Hematopoietic multipotent progenitor cell treated with erythropoietin and hydrocortisone succinate and interleukin-3 and kit ligand, for 4 days (in vitro differentiated cells): Measurements from ENCODE around the gene FGD4.

Source experiments
- DNase-seq: peaks from one replicate; pipeline ENCODE4 v3.0.0-alpha.2; 2015

Gene FGD4

DNA sequence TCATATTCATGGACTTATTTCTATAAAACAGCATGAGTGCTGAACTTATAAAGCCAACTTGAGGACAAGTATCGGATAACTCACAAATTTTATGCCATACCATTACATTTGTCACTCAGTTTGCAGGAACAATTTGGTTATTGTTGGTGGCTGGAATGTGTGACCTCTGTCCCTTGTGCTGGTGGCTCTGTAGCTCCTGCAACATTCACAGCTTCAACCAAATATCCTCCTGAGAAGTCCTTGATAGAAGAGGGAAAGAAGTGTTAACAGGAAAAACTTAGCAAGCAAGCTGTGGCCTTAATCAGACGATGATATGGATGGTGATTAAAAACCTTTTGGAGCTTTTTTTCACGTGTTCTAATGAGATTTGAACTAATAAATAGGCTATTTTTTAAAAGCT, 218.8 kb downstream of the FGD4 start:
- DNase-seq: no peak

DNA sequence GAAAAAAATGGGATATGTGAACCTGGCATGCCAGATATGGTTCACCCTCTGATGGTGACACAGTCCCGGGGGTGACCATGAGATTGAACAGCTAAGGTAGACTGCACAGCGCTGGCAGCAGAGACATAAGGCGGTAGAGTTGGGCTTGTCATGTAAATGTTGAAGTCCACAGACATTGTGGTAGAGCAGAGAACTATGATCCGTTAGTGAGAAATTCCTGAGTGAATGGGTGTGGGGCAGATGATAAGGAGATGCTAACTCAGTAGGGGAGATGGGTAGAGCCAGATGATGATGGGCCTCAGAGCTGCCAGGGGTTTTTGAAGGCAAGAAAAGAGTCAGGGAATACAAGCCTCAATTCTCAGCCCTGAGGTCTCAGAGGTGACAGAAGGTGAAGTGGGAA, 228.6 kb downstream of the FGD4 start:
- no peak for DNase-seq

DNA sequence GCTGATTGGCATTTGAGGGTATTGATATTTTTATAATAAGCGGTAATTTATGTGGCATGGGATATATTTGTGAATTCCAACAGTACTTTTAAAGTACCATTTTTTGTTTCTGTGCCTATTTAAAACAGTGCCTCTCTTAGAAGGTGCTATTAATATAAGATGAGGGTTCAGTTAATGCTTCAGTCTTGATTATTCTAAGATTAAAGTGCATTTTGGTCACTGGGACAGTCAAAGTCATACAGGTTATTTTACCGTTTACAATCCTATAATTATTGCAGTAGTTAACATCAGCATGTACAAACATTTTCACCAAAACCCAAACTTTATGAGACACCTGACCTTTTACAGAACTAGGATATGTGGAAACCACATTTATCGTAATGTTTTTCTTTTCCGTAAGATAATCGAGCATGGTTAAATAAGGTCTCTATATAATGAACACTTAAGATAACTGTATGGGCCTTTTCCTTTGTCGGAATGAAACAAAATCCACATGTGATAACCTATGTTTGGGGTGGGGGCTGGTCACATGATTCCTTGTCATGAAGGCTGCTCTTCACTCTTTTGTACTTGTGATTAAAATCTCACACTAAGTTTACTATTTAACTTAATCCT, 242.0 kb downstream of the FGD4 start:
- no peak for DNase-seq

DNA sequence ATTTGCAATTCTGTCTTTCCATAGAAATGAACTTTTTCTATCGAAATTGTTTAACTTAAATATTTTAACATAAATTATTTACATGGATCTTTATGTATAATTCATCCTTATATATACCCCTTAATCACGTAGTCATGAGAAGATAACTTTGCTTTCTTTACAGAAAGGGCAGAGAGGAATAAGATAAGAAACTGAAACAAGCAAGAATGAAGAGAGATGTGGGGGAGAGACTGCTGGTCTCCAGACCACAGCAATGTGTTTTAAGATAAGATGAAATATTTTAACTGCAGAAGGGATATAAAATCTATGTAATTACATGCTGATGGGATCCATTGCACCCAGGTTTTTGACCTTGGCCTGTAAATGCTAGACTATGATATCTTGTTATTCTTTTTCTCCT, 245.1 kb downstream of the FGD4 start:
- DNase-seq: peak; percentile 90

DNA sequence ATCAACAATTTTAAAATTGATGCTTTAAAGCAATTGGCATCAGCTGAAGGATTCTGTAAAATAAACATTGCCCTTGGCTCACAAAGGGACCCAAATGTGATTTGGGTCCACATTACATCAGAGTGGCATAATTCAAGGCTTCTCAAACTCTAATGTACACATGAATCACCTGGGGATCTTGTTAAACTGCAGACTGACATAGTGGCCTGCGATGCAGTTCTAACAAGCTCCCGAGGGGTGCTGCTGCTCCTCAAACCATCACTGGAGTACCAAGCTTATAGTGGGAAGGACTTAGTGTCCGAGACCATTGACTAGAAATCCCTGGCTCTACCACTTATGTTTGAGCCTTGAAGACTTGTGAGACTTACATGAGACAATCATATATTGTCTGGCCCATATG, 247.9 kb downstream of the FGD4 start:
- DNase-seq: no peak

DNA sequence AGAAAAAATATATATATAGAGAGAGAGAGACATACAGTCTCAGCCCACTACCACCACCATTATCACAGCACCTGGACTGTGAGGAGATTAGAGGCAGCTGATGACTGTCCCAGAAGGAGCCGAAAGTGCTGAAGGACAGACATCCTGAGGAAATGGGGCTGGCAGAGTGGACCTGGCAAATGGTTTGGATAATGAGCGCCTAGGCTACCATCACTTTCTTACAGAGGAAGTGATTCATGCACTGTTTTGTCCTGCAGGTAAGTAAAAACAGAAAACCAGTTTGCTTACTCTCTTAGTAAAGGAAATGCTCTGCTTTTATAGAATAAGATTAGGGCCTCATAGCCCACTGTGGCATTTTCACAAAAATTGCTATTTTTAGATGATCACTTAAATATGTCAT, 251.2 kb downstream of the FGD4 start:
- DNase-seq: no peak

DNA sequence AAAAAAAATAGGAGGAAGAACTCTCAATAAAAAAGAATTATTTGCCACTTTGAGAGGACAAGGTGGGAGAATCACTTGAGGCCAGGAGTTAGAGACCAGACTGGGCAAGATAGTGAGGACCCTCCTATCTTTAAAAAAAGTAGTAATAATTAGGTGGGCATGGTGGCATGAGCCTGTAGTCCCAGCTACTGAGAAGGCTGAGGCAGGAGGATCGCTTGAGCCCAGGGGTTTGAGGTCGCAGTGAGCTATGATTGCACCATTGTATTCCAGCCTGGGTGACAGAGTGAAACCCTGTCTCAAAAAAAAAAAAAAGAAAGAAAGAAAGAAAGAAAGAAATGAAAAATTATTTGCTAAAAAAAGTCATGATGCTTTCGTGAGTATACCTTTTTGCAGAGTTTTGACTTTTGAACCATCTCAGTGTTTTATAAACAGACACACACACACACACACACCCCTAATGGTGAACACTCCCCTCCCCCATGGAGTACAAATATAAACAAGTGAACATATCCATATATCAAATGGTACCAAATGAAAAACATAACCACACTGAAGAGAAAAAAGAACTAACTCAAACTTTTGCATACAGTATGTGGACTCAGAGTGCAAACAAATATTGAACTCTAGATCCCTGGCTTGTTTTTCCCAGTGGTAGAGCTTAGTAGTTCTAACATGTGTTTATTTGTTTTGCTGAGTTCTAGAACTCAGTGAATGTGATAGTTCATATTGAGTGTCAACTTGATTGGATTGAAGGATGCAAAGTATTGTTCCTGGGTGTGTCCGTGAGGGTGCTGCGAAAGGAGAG, 252.0 kb downstream of the FGD4 start:
- DNase-seq: no peak

DNA sequence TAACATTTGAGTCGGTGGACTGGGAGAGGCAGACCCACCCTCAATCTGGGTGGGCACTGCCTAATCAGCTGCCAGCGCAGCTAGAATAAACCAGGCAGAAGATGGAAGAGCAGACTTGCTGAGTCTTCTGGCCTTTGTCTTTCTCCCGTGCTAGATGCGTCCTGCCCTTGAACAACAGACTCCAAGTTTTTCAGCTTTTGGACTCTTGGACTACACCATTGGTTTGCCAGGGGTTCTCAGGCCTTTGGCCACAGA, 252.5 kb downstream of the FGD4 start:
- no peak for DNase-seq

DNA sequence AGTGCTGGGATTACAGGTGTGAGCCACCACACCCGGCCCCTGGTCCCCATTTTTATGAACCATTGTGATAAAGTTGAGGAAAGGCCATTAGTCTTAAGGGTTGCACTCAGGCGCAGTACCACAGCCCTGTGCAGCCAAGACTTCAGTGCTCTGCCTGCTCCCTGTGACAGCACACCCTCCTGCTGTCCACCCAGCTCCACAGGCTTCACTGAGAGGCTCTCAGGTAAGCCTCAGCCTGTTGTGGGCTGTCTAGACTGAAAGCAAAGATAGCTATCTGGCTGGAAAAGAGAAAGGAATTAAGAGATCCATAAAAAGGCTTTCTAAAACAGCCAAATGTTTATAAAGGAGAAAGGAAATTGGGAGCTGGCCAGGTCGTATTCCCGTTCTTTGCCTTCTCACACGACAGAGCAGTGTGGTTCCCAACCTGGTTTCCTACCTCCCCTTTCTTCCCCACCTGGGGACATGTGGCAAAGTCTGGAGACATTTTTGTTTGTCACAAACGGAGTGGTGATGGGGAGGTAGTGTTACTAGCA, 260.6 kb downstream of the FGD4 start:
- no peak for DNase-seq

DNA sequence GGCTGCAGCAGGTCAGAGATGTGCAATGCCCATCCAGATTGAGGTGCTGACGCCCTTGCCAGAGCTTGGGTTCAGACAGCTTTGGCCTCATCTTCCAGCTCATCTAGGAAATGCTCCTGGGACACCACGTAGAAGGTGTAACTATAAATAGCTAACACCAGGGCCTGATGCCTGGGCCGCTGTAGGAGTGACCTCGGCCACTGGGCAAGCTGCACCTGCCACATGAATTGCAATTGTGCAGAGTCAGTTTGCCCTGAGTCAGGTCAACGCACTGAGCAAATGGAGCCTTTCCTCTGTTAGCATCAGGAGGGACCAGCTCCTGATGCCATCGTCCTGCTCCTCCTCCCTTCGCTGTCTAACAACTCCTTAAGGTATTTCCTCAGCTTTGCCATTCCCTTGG, 262.3 kb downstream of the FGD4 start:
- no peak for DNase-seq

DNA sequence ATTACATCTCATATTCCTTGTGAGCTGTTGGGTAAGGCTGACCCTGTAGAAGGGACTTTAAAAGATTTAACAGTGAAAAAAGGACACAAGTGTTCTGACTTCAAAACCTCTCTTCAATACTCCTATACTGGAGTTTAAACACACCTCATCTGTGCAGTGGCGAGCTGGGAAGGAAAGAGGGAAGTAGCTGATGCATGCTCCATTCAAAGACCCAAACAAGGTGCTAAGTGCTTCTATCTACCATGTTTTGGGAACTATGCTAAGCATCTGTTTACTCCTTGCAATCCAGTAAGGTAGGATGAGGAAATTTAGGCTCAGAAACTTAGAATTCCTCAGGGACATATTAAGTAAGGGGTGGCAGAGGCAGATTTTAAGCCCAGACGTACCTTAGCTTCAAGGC, 263.3 kb downstream of the FGD4 start:
- DNase-seq: no peak

DNA sequence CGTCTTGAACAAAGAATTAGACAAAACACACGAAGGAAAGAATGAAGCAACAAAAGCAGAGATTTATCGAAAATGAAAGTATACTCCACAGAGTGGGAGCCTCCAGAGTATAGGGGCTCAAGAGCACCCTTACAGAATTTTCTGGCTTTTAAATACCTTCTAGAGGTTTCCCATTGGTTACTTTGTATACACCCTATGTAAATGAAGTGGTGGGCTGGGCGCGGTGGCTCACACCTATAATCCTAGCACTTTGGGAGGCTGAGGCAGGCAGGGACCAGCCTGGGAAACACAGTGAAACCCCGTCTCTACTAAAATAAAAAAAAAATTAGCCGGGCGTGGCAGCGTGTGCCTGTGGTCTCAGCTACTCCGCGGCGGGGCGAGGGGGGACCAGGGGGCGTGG, 266.7 kb downstream of the FGD4 start:
- DNase-seq: no peak

DNA sequence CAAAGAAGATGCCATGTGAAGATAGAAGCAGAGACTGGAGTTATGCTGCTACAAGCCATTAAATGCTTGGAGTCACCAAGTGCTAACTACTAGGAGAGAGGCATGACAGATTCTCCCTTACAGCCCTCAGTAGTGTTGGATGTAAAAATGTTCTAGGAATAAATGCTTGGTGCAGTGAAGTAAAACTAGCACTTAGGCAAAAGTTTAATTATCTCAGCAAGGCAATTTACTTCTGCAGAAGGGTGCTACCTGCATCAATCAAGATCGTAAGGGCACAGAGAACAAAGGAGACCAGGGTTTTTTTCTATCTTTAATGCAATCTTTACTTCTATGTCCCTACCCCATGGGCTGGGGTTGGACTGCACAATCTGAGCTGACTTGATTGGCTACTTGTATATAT, 270.2 kb downstream of the FGD4 start:
- no peak for DNase-seq

DNA sequence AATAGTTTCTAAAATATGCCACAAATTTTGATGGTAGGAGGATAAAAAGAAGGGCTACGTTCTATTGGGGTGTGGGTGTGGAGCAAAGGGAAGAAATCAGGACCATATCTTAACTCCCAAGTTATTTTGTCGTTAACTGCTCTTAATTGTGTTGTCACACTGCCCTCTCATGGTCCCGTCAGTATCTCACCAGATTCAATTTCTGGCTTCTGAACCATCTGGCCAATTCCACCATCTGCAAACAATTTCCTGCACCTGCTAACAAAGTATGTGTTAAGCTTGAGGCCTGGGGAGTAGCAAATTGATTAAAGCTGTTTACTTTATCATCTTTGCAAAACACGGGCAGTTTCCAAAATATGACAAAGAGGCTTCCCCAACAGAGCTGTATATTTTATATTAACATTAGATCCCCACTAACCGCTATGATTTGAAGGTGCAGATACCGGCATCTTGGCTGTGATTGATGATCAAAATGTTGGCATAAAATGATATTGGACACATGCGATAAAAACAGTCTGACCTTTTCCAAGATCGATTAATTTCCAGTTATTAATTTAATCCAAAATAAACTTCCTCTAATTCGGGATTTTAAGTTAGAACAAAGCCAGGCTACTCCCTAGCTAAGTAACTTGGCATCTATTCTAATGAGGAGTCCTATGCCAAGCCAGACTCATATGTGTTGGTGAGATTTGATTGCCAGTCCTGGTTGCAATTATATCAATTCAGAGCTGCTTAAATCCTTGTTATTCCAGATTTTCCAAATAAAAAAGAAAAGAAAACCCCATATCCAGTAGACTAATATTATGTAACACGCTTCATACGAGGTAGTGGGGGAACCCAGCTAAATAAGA, 272.8 kb downstream of the FGD4 start:
- peak; percentile 85 for DNase-seq

DNA sequence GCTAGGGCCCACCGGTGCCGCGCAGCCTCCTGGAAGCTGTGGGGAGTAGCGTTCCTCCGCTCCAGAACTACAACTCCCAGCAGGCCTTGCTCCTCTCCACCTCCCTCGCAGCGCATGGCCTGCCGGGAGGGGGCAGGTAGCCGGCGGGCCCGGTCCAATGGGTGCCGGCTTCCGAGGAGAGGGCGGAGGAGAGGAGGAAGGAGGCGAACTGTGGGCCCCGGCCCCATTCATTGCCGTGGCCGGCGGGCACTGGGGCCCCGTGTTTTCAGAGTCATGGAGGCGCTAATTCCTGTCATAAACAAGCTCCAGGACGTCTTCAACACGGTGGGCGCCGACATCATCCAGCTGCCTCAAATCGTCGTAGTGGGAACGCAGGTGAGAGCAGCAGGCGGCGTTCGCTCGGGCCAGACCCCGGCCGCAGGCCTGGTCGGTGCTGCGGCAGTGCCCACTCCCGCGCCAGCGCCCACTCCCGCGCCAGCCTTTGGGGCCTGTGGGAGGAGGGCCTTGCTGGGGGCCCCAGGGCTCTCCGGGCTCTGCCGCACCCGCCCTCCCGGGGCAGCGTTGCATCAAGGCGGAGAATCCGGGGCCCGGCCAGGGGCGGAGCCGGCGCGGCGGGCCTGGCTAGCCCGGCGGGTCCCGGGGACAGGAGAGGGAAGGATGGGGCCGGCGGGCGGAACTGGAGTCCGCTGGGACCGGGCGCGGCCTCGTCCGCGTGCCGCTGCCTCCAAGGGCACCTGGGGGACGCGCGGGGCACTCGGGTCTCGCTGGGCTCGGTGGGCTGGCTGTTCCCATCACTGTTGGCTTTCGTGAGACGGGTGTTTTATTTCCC, 279.9 kb downstream of the FGD4 start, which contains the start of gene DNM1L:
DNM1L (plus strand) TSS at position 211 of the 829 bp plus-strand sequence; CDS start at position 274, 63 bp downstream.
- DNase-seq: peak; percentile 98

DNA sequence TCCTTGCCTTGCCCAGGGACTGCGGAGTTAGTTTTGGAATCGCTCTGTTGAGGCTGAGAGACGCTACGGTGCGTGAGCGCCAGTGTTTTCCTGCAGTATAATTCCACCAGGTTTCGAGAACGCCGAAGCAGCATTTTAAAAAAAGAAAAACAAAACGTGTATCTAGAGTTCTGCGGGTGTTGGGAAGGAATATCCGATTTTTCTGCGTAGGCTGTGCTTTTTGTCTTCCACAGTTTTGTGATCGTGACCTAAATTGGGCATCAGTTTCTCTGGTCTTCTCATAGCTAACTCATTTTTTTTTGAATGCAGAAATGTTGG, 280.5 kb downstream of the FGD4 start:
- DNase-seq: no peak

DNA sequence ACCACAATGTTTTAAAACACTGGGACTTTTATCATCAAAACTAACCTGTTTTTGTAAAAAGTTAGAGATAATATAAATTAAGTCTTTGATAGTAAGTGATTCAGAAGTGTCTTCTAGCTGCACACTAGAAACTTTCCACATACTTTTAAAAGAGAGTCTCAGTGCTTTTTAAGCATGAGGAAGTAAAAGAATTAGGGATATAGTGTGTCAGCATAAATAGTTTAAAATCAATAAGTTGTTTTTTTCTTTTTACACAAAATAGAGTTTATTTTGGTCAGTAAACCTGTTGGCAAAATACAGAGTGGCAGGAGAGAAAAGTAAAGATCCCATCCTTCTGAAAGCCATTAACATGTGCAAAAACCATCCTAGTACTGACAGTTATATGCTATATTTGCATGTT, 281.4 kb downstream of the FGD4 start:
- no peak for DNase-seq

DNA sequence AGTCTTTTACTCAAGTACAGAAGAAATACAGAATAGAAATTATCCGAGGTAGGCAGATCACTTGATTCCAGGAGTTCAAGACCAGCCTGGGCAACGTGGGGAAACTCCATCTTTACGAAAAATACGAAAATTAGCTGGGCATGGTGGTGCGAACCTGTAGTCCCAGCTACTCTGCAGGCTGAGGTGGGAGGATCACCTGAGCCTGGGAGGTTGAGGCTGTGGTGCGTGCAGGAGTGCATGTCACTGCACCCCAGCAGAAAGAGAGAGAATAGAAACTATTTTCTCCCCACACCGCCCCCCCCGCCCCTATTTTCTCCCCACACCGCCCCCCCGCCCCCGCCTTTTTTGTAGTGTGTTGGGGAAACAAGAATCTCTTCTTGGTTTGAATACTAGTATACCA, 281.9 kb downstream of the FGD4 start:
- no peak for DNase-seq

DNA sequence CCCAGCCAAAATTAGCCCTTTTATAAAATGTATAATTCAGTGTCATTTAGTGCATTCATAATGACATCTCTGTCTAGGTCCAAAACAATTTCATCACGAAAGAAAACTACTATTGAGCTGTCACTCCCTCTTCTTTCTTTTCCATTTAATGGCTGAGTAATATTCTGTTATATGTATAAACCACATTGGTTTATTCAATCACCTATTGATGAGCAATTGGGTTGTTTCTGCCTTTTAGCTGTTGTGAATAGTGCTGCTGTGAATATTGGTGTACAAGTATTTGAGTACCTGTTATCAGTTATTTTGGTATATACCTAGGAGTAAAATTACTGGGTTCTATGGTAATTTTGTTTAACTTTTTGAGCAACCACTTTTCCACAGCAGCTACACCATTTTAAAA, 287.0 kb downstream of the FGD4 start:
- DNase-seq: no peak

DNA sequence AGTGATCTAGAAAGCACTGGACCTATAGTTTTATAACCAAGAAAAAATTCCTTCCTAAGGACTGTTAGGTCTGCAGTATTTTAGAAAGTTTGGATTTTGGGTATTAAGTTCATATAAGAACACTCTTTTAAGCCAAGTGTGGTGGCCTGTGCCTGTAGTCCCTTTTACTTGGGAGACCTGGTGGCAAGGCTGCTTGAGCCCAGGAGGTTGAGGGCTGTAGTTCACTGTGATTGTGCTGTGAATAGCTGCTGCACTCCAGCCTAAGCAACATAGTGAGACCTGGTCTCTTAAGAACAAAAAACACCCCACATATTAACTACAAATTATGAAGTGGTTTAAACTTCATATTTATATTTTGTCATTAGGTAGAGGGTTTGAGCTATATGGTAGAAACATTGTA, 289.4 kb downstream of the FGD4 start:
- DNase-seq: no peak

DNA sequence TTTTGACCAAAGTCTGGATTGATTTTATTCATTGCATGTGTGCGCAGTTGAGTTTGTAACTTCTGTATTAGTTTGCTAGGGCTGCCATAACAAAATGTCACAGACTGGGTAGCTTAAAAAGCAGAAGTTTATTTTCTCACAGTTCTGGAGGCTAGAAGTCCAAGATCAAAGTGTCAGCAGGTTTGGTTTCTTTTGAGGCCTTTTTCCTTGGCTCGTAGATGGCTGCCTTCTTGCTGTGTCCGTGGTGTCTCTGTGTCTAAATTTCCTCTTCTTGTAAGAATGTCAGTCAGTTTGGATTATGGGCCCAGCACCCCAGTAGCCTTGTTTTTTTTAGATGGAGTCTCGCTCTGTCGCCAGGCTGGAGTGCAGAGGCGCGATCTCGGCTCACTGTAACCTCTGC, 291.6 kb downstream of the FGD4 start:
- DNase-seq: no peak

DNA sequence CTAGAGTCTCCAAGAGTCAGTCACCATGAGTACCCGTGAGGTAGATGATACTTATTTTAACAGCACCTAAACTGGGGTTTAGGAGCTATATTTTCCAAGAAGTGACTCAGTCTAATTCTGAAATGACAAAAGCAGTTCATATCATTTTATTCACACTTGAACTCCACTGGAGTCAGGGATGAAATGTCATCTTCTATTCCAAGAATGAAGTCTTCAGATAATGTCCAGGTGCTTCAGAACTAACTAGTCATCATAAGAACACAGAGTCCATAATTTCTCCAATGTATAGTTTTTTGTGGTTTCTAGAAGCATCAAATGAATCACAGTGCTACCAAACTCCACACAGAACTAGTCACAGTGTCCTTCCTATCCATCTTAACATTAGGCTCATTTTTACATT, 293.0 kb downstream of the FGD4 start:
- no peak for DNase-seq

DNA sequence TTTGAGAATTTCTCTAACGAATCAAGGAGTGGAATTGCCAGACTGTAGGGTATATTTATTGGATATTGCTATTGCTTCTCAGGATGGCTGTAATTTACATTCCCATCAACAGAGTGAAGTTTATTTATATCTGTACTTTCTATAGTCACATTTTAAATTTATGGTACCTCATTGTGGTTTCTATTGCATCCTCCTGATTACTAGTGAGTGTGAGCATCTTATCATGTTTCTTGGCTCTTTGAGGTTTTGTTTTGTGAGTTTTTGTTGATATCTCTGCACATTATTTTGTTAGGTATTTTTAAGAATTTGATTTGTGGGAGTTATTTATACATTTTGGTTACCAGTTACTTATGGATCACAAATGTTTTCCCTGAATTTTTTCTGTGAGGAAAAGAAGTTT, 293.7 kb downstream of the FGD4 start:
- DNase-seq: peak; percentile 77
